ENCODE data around the gene FBXO11. TPM values are rescaled to one million over a fixed set of nuclear protein-coding genes. Genes with fewer than 3 reads are reported as not detected.
"Not testable (repeated sequence)": the region's sequence is repeated elsewhere in the genome, so short reads cannot be mapped to it uniquely, and the experiment has no call there.

FBXO11 gene
- total RNA-seq, 4 donors from 2014 or later, result 19.8 to 80.6 (median 49.8) TPM

DNA sequence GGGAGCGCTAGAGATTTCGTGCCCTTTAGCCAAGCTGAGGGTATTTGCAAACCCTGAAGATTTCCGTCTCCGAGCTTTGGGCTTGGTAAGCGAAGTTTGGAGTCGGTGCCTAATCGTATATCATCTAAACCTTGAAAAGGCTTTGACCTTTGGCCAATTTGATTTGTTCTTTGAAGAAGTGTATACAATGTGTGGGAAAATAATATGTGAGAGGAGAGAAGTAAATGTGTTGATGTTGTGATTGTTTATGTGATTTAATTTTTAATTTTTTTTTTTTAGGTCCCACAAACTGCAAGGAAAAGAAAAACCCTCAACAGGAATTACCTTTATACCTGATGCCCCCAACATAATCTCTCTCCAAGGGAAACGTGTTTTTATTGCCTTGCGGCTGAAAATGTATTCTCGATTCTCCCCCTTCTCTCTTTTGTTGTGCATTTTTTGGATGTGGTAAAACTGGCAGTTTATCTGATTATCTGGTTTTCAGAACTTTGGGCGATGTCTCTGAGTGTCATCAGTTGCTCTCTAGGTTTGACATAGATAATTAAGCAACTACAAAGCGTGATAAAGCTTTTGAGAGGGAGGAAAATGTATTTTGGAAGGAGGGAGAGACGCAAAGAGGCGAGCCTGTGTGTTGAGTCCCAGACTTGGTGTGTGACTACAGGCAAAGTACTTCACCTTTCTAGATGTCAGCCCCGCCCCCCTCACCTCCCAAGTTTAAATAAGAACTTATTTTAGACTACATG, 912 bp upstream of the FBXO11 start:
- H3K9me3 ChIP-seq, result no peaks in the 10 kb centered on the region
- in situ Hi-C loops (cut with MboI; ENCODE audit: low pct_ligation_motif_present in 1 of 4, low pct_unique_long_range_greater_than_20kb in 1 of 4, low sequenced_read_pairs in 3 of 4) (loop anchor here in 2 of 4 donors (10.0 kb wide), 2 partner anchors 122 to 528 kb away; partner anchors contain the start of gene MSH6 (in 1 of the 2)), intact Hi-C loops (cut with DNase I; ENCODE audit: low total_unique reads) (loop anchor here (5.0 to 10.0 kb wide), 2 partner anchors 125 to 198 kb away; partner anchors contain the start of gene MSH6)
- peak; percentile 42 for DNase-seq
- TF ChIP-seq POLR2AphosphoS5 (IDR thresholded peaks at IDR 0.05), result no peak
- TF ChIP-seq, protein P1, sequence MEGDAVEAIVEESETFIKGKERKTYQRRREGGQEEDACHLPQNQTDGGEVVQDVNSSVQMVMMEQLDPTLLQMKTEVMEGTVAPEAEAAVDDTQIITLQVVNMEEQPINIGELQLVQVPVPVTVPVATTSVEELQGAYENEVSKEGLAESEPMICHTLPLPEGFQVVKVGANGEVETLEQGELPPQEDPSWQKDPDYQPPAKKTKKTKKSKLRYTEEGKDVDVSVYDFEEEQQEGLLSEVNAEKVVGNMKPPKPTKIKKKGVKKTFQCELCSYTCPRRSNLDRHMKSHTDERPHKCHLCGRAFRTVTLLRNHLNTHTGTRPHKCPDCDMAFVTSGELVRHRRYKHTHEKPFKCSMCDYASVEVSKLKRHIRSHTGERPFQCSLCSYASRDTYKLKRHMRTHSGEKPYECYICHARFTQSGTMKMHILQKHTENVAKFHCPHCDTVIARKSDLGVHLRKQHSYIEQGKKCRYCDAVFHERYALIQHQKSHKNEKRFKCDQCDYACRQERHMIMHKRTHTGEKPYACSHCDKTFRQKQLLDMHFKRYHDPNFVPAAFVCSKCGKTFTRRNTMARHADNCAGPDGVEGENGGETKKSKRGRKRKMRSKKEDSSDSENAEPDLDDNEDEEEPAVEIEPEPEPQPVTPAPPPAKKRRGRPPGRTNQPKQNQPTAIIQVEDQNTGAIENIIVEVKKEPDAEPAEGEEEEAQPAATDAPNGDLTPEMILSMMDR (IDR thresholded peaks at IDR 0.05), result peak in 2 of 5 experiments; percentile 48 to 55
- TF ChIP-seq EP300 (IDR thresholded peaks at IDR 0.05; ENCODE audit: low read depth), result no peak
- no peak for TF ChIP-seq POLR2A (IDR thresholded peaks at IDR 0.05)
- no peaks in the 10 kb centered on the region for H3K36me3 ChIP-seq
- H3K4me3 ChIP-seq, result peak overlapping the region; percentile 42 to 96 (median 92)
- peak overlapping the region; percentile 99 to 100 (median 100) for H3K27ac ChIP-seq
- whole genome bisulfite sequencing, 2 donors (ENCODE audit: low coverage in 1 of 2), result 10 to 12% methylated on average over 14 to 15 of the region's 15 CpGs
- H3K27me3 ChIP-seq, result no peaks in the 10 kb centered on the region
- peaks cover 0 to 26% (median 14%) of the 10 kb centered on the region in 4 donors for H3K4me1 ChIP-seq

DNA sequence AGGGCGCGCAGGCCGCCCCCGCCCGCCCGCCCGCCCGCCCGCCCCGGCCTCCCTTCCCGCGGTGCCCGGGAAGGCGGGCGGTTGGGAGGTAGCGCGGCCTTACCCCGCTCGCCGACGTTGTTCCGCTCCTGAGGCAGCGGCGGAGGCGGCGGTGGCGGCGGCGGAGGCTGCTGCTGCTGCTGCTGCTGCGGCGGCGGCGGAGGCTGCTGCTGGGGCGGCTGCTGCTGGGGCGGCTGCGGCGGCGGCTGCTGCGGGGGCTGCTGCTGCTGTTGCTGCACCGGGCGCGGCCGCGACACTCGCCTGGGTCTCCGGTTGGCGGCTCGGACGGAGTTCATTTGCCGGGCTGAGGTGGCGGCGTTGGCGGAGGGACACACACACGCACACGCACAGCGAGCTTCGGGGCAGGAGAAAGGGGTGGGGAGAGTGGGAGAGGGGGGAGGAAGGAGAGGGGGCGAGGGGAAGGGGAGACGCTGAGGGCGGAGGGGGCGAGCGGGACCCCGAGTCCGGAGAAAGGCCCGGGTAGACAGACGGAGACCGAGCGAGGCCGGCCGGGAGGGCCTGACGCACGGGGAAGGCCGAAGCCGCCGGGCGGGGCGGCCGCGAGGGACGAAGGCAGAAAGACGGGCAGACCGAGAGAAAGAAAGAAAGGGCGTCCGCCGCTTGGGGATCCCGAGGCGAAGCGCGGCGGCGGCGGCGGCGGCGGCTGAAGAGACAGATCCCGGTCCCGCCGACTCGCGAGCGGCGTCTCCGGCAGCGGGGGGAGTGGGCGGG, 727 bp downstream of the FBXO11 start:
- in situ Hi-C loops (cut with MboI; ENCODE audit: low pct_ligation_motif_present in 1 of 4, low pct_unique_long_range_greater_than_20kb in 1 of 4, low sequenced_read_pairs in 3 of 4) (loop anchor here in 2 of 4 donors (10.0 kb wide), 2 partner anchors 121 to 529 kb away; partner anchors contain the start of gene MSH6 (in 1 of the 2)), intact Hi-C loops (cut with DNase I; ENCODE audit: low total_unique reads) (loop anchor here (5.0 to 10.0 kb wide), 2 partner anchors 123 to 199 kb away; partner anchors contain the start of gene MSH6)
- 1 to 3% methylated on average over 18 to 55 of the region's 105 CpGs for WGBS, 2 donors (ENCODE audit: low coverage in 1 of 2)
- H3K36me3 ChIP-seq, result no peaks in the 10 kb centered on the region
- TF ChIP-seq POLR2A (IDR thresholded peaks at IDR 0.05), result no peak
- no peak for TF ChIP-seq EP300 (IDR thresholded peaks at IDR 0.05; ENCODE audit: low read depth)
- TF ChIP-seq, protein P1 (IDR thresholded peaks at IDR 0.05), result no peak
- no peak for TF ChIP-seq POLR2AphosphoS5 (IDR thresholded peaks at IDR 0.05)
- peak overlapping the region; percentile 99 to 100 (median 100) for H3K27ac ChIP-seq
- DNase-seq, result peak; percentile 56
- H3K27me3 ChIP-seq, result no peaks in the 10 kb centered on the region
- peaks cover 0 to 38% (median 20%) of the 10 kb centered on the region in 4 donors for H3K4me1 ChIP-seq
- H3K9me3 ChIP-seq, result no peaks in the 10 kb centered on the region
- H3K4me3 ChIP-seq, result peak overlapping the region; percentile 81 to 96 (median 92)

DNA sequence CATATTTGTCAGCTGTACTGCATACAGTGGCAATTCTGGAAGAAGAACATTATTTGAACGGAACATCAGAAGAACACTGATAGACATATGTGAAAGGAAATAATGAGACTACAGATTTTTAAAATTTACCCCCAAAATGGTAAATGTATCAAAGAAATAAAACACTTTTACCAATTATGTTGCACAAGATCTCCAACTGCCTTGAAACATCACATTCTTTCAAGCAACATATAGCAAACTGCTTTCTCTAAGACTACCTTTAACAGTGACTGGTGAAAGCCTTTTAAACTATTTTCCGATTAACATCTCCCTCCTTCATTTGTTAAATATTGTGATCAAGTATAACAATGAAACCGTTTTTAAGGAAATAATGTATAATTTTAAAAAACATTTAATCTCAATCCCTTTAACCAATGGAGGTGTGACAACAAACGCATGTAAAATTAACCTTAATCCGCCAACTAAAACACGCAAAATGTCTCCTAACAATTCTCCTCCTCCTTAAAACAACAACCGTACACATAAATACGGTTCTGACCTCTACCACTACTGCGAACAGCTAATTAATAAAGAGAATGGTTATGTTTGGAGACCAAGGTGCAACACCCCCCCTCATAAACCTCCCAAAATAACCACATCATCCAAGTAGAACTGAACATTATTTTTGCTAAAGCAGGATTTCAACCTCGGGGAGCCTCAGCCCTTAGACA, 2.4 kb downstream of the FBXO11 start:
- H3K36me3 ChIP-seq, result no peaks in the 10 kb centered on the region
- no peak for DNase-seq
- WGBS, 2 donors (ENCODE audit: low coverage in 1 of 2), result 2% methylated on average over 8 to 10 of the region's 10 CpGs
- H3K27me3 ChIP-seq, result no peaks in the 10 kb centered on the region
- in situ Hi-C loops (cut with MboI; ENCODE audit: low pct_ligation_motif_present in 1 of 4, low pct_unique_long_range_greater_than_20kb in 1 of 4, low sequenced_read_pairs in 3 of 4), result loop anchor here in 2 of 4 donors (10.0 kb wide), 2 partner anchors 119 to 531 kb away; partner anchors contain the start of gene MSH6 (in 1 of the 2)
- no peak for TF ChIP-seq EP300 (IDR thresholded peaks at IDR 0.05; ENCODE audit: low read depth)
- no peak for TF ChIP-seq POLR2AphosphoS5 (IDR thresholded peaks at IDR 0.05)
- TF ChIP-seq POLR2A (IDR thresholded peaks at IDR 0.05), result no peak
- TF ChIP-seq, protein P1 (IDR thresholded peaks at IDR 0.05), result no peak
- peak overlapping the region; percentile 81 to 96 (median 92) for H3K4me3 ChIP-seq
- H3K27ac ChIP-seq, result peak overlapping the region; percentile 99 to 100 (median 100)
- intact Hi-C loops (cut with DNase I; ENCODE audit: low total_unique reads), result loop anchor here (10.0 kb wide), 1 partner anchor 201 kb away; no protein-coding TSS in a partner anchor
- H3K9me3 ChIP-seq, result no peaks in the 10 kb centered on the region
- H3K4me1 ChIP-seq, result peaks cover 0 to 45% (median 22%) of the 10 kb centered on the region in 4 donors

DNA sequence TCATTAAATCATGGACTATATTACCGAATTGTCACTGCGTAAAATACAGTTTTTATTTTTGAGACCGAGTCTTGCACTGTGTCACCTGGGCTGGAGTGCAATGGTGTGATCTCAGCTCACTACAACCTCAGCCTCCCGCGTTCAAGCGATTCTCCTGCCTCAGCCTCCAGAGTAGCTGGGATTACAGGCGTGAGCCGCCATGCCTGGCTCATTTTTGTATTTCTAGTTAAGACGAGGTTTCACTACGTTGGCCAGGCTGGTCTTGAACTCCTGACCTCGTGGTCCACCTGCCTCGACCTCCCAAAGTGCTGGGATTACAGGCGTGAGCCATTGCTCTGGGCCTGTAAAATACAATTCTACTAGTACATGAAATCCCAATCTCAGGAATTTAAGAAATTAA, 4.4 kb downstream of the FBXO11 start:
- 88 to 95% methylated on average over 11 to 13 of the region's 13 CpGs for WGBS, 2 donors (ENCODE audit: low coverage in 1 of 2)
- intact Hi-C loops (cut with DNase I; ENCODE audit: low total_unique reads), result loop anchor here (10.0 kb wide), 1 partner anchor 203 kb away; no protein-coding TSS in a partner anchor

More for the DNA sequence above, 4.4 kb downstream of the FBXO11 start:
- H3K27ac ChIP-seq, DNase-seq, H3K36me3 ChIP-seq, H3K4me3 ChIP-seq, H3K27me3 ChIP-seq, H3K9me3 ChIP-seq: not testable (repeated sequence)
- in situ Hi-C loops (cut with MboI; ENCODE audit: low pct_ligation_motif_present in 1 of 4, low pct_unique_long_range_greater_than_20kb in 1 of 4, low sequenced_read_pairs in 3 of 4), result loop anchor here in 2 of 4 donors (10.0 kb wide), 2 partner anchors 117 to 533 kb away; partner anchors contain the start of gene MSH6 (in 1 of the 2)
- H3K4me1 ChIP-seq, result peaks cover 0 to 52% (median 27%) of the 10 kb centered on the region in 4 donors

All from transverse colon (tissue), 4 donors.